B cell (primary cell): ENCODE measurements around the gene FLYWCH2. TPM values are rescaled to one million over a fixed set of nuclear protein-coding genes. Genes with fewer than 3 reads are reported as not detected.

Experiments
- ATAC-seq: fragments of 200-7000 bp; cut with Tn5 transposase; one replicate; pipeline ENCODE4 v1.10.0; 2021; ENCODE audit warnings: low read depth, mild to moderate bottlenecking, moderate number of reproducible peaks, moderate library complexity
- CTCF ChIA-PET: fragments of 350-600 bp; sonication (Branson Sonifier 250); formaldehyde crosslinking; loops from one replicate; lab custom pipeline; 2021; ENCODE audit warnings: antibody characterized with exemption, inconsistent platforms; lab: Charles Lee
- POLR2A ChIA-PET: fragments of 350-600 bp; sonication (Branson Sonifier 250); formaldehyde crosslinking; loops from one replicate; lab custom pipeline; 2021; ENCODE audit warnings: antibody characterized with exemption; lab: Charles Lee
- DNase-seq: peaks from one replicate; pipeline ENCODE4 v3.0.0; 2013
- H2AFZ ChIP-seq: 2 replicates; pipeline ENCODE4 v1.6.1; 2012; ENCODE audit warnings: mild to moderate bottlenecking, low read depth, low read length; ENCODE audit not compliant: insufficient read depth, poor library complexity, severe bottlenecking
- H3K27ac ChIP-seq, 2 donors: 1 replicate in 1 of 2; 2 replicates in 1 of 2; pipeline ENCODE4 v1.5.1; 2012 to 2013; ENCODE audit warnings: low read length in 2 of 2, mild to moderate bottlenecking in 2 of 2, moderate library complexity in 1 of 2
- H3K27me3 ChIP-seq, 4 experiments: fragments of 200-600 bp in 1 of 4; sonication (generic) in 1 of 4; replicated peaks in 1 of 4; 1 replicate in 2 of 4; 2 replicates in 2 of 4; pipeline versions ENCODE4 v1.6.1 to v1.7.0; 2013 to 2016; ENCODE audit warnings: low read length in 3 of 4, mild to moderate bottlenecking in 2 of 4, mixed read lengths in 1 of 4, moderate library complexity in 1 of 4; ENCODE audit not compliant: insufficient read depth in 4 of 4, control insufficient read depth in 3 of 4; ENCODE audit errors: control extremely low read depth in 1 of 4
- H3K36me3 ChIP-seq, 2 experiments: replicated peaks in 1 of 2; 1 replicate in 1 of 2; 2 replicates in 1 of 2; pipeline versions ENCODE4 v1.6.1 to v1.7.1; 2013; ENCODE audit warnings: low read length in 1 of 2; ENCODE audit not compliant: insufficient read depth in 2 of 2, control insufficient read depth in 1 of 2; ENCODE audit errors: control extremely low read depth in 1 of 2, extremely low read depth in 1 of 2
- H3K4me1 ChIP-seq, 2 donors: fragments of 200-600 bp in 1 of 2; sonication (generic) in 1 of 2; 1 replicate in 1 of 2; 2 replicates in 1 of 2; pipeline versions ENCODE4 v1.5.1 to v1.6.1; 2013 to 2017; ENCODE audit warnings: low read length in 2 of 2; ENCODE audit not compliant: control insufficient read depth in 2 of 2, insufficient read depth in 2 of 2
- H3K4me2 ChIP-seq: replicated peaks from 2 replicates; pipeline ENCODE3; 2012; ENCODE audit warnings: mild to moderate bottlenecking, low read depth, low read length; ENCODE audit not compliant: poor library complexity, severe bottlenecking
- H3K4me3 ChIP-seq, 5 experiments: fragments of 200-600 bp in 1 of 5; sonication (generic) in 1 of 5; 1 replicate in 3 of 5; 2 replicates in 2 of 5; pipeline versions ENCODE4 v1.5.1 to v1.7.0; 2011 to 2016; ENCODE audit warnings: low read length in 4 of 5, mild to moderate bottlenecking in 4 of 5, low read depth in 2 of 5, control low read depth in 1 of 5, moderate library complexity in 1 of 5; ENCODE audit not compliant: insufficient read depth in 1 of 5; ENCODE audit errors: control extremely low read depth in 1 of 5, extremely low read depth in 1 of 5
- H3K79me2 ChIP-seq: fragments of 200-600 bp; sonication (generic); one replicate; pipeline ENCODE4 v1.6.0; 2016; ENCODE audit warnings: low read length; ENCODE audit not compliant: control insufficient read depth, insufficient read depth
- H3K9ac ChIP-seq: fragments of 200-600 bp; sonication (generic); 2 replicates; pipeline ENCODE4 v1.6.1; 2017; ENCODE audit warnings: mild to moderate bottlenecking, low read length, moderate library complexity
- H3K9me3 ChIP-seq, 3 donors: one replicate each; pipeline versions ENCODE4 v1.6.1 to v1.7.1; 2013; ENCODE audit warnings: low read length in 2 of 3; ENCODE audit not compliant: control insufficient read depth in 2 of 3, insufficient read depth in 1 of 3; ENCODE audit errors: control extremely low read depth in 1 of 3
- H4K20me1 ChIP-seq: 2 replicates; pipeline ENCODE4 v1.6.0; 2012; ENCODE audit warnings: mild to moderate bottlenecking, low read length; ENCODE audit not compliant: insufficient read depth, control insufficient read depth, poor library complexity, severe bottlenecking
- H3K27ac Mint-ChIP-seq: one replicate; pipeline ENCODE4 v1.8.0; 2021; ENCODE audit warnings: mixed read lengths
- H3K27me3 Mint-ChIP-seq: one replicate; pipeline ENCODE4 v1.8.0; 2021; ENCODE audit warnings: mixed read lengths
- H3K4me1 Mint-ChIP-seq: one replicate; pipeline ENCODE4 v1.8.0; 2021; ENCODE audit warnings: mixed read lengths
- H3K4me3 Mint-ChIP-seq: one replicate; pipeline ENCODE4 v1.8.0; 2021; ENCODE audit warnings: mixed read lengths
- H3K9me3 Mint-ChIP-seq: one replicate; pipeline ENCODE4 v1.8.0; 2022; ENCODE audit warnings: mixed read lengths; ENCODE audit not compliant: insufficient read depth
- EZH2 ChIP-seq: IDR thresholded peaks from 2 replicates; pipeline ENCODE4 v1.6.1; 2012; ENCODE audit warnings: borderline replicate concordance, low read depth, mild to moderate bottlenecking, moderate library complexity, low read length; ENCODE audit not compliant: insufficient read depth, poor library complexity, severe bottlenecking
- WGBS: methylation state at CpG from one replicate; pipeline ENCODE4 v1.1.5; 2013; ENCODE audit warnings: missing lambda C conversion rate; ENCODE audit not compliant: insufficient coverage; 5-methylcytosine and 5-hydroxymethylcytosine counted together
- intact Hi-C: fragments of 100-400 bp; cut with micrococcal nuclease; formaldehyde crosslinking; loops from one replicate; pipeline ENCODE4 v1.10.0; 2022
- polyA plus RNA-seq: library from polyadenylated mRNA; depleted of rRNA; stranded (reverse); fragments of >200 nt; gene quantifications from 2 replicates; pipeline ENCODE4 v1.2.3, GENCODE V29; 2012
- total RNA-seq, 2 donors: library from RNA; stranded (reverse); fragments of 120-200 nt in 1 of 2; gene quantifications; 1 replicate in 1 of 2; 2 replicates in 1 of 2; pipeline versions ENCODE4 v1.2.3 to v1.2.4, GENCODE V29; 2013 to 2022
- TF ChIP-seq, protein P1 (sequence below): fragments of 200-600 bp; IDR thresholded peaks from one replicate; pipeline ENCODE4 v1.8.0; 2022; ENCODE audit warnings: antibody characterized with exemption, mild to moderate bottlenecking

Gene FLYWCH2
- total and polyA plus RNA-seq, 2 donors (not counting 1 experiment from before 2014, with no cell fraction given), result 22.3 to 24.1 TPM

DNA sequence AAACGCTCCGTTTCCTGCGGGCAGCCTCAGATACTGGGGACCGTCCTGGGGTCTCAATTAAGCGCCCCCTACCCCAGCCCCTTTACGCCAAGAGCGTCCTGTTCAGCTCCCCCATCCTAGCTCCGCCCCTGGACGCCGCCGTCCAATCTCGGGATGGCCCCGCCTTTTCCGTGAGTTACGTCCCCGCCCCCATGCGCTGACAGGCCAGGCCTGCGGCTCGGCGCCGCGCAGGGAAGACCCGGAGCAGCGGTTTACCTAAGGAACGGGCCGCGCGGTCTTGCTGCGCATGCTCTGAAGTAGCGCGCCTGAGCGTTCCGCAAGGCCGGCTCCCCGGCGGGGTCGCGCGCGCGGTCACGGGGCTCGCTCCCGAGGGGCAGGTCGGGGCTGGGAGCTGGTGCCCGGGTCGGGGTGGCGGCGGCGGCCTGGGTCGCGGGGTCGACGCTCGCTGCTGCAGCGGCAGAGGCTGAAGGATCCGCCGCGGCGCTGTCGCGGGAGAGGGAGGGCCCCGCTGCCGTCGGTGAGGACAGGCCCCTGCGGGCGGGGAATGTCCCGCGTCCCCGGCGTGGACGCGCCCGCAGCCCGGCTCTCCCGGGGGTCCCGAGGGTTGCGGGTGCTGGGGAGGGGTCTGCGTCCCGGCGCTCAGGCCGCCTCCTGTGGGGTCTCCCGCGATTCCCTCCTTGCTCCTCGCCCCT, 28.8 kb downstream of the FLYWCH2 start, which contains the start of gene FLYWCH1:
Gene FLYWCH1, plus strand, starts transcription at position 294 of the 692 bp plus-strand sequence. CDS start 17,755 bp downstream, outside the sequence.
- H3K9ac ChIP-seq, result peak within 1 kb of the TSS; percentile 75
- intact Hi-C loops, result loop anchor here (1.0 to 2.0 kb wide), 4 partner anchors 8 to 159 kb away; partner anchors contain the start of genes FLYWCH2, PAQR4 and SRRM2
- peak within 1 kb of the TSS; percentile 95 for H2AFZ ChIP-seq
- H4K20me1 ChIP-seq, result no peaks in the 10 kb centered on the region
- Mint-ChIP-seq H3K27me3 (no peaks in the 10 kb centered on the region), H3K27ac (peak within 1 kb of the TSS; percentile 92), H3K9me3 (no peaks in the 10 kb centered on the region), H3K4me1 (peaks cover 29% of the 10 kb centered on the region), H3K4me3 (peak within 1 kb of the TSS; percentile 96)
- H3K36me3 ChIP-seq, result peaks cover 0 to 7% of the 10 kb centered on the region in 2 experiments
- peak; percentile 99 for ATAC-seq
- ChIA-PET CTCF (interaction anchor here (0.5 to 2.7 kb wide), 11 partner anchors 9 to 131 kb away, joined by 3 to 18 read pairs (median 9); partner anchors contain the start of gene FLYWCH2), POLR2A (interaction anchor here (0.6 to 2.7 kb wide), 4 partner anchors 28 to 1823 kb away, joined by 3 to 18 read pairs (median 5); partner anchors contain the start of genes ANKS3, DNAAF8 and FLYWCH2)
- WGBS, result under 1% methylated on average over 84 of the region's 85 CpGs
- peak within 1 kb of the TSS; percentile 89 for H3K4me2 ChIP-seq
- TF ChIP-seq, protein P1, sequence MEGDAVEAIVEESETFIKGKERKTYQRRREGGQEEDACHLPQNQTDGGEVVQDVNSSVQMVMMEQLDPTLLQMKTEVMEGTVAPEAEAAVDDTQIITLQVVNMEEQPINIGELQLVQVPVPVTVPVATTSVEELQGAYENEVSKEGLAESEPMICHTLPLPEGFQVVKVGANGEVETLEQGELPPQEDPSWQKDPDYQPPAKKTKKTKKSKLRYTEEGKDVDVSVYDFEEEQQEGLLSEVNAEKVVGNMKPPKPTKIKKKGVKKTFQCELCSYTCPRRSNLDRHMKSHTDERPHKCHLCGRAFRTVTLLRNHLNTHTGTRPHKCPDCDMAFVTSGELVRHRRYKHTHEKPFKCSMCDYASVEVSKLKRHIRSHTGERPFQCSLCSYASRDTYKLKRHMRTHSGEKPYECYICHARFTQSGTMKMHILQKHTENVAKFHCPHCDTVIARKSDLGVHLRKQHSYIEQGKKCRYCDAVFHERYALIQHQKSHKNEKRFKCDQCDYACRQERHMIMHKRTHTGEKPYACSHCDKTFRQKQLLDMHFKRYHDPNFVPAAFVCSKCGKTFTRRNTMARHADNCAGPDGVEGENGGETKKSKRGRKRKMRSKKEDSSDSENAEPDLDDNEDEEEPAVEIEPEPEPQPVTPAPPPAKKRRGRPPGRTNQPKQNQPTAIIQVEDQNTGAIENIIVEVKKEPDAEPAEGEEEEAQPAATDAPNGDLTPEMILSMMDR, result no peak
- no peak for TF ChIP-seq EZH2
- H3K79me2 ChIP-seq, result peaks cover 10% of the 10 kb centered on the region
- peaks cover 0 to 3% (median 0%) of the 10 kb centered on the region in 3 donors for H3K9me3 ChIP-seq
- no peaks in the 10 kb centered on the region for H3K27me3 ChIP-seq
- H3K4me3 ChIP-seq, result peak within 1 kb of the TSS; percentile 50 to 77 (median 70)
- peak; percentile 98 for DNase-seq
- H3K4me1 ChIP-seq, result peaks cover 11 to 18% of the 10 kb centered on the region in 2 donors
- peak within 1 kb of the TSS; percentile 38 to 66 for H3K27ac ChIP-seq
